LNCaP clone FGC (cell line): ENCODE data around the gene GOLGA3.
"Not testable (repeated sequence)": the region's sequence is repeated elsewhere in the genome, so short reads cannot be mapped to it uniquely, and the experiment has no call there.

Experiments
- DNase-seq: peaks from one replicate; pipeline ENCODE4 v3.0.0-alpha.2; 2011; ENCODE audit warnings: low read depth
- H3K4me3 ChIP-seq: 2 replicates; pipeline ENCODE4 v1.5.1; 2011; ENCODE audit warnings: mild to moderate bottlenecking, low read depth, low read length, control low read depth
- CTCF ChIP-seq: IDR thresholded peaks from 2 replicates; pipeline ENCODE4 v1.5.1; 2012; ENCODE audit warnings: mild to moderate bottlenecking; ENCODE audit not compliant: control insufficient read depth, insufficient read depth; ENCODE audit errors: extremely low read depth

Gene GOLGA3

GRCh38 chr12:132840536-132840935 lies 11.9 kb upstream of the GOLGA3 start:
- no peak overlapping the region for H3K4me3 ChIP-seq
- TF ChIP-seq CTCF = no peak
- DNase-seq = no peak

GRCh38 chr12:132839558-132840235 lies 11.0 kb upstream of the GOLGA3 start:
- TF ChIP-seq CTCF = no peak
- H3K4me3 ChIP-seq = no peak overlapping the region
- DNase-seq = no peak

GRCh38 chr12:132838410-132839080 lies 9.9 kb upstream of the GOLGA3 start:
- H3K4me3 ChIP-seq = no peak overlapping the region
- no peak for DNase-seq
- no peak for TF ChIP-seq CTCF

GRCh38 chr12:132837693-132838409 lies 9.2 kb upstream of the GOLGA3 start:
- DNase-seq = no peak
- no peak for TF ChIP-seq CTCF
- H3K4me3 ChIP-seq = no peak overlapping the region

GRCh38 chr12:132836795-132837331 lies 8.2 kb upstream of the GOLGA3 start:
- TF ChIP-seq CTCF = no peak
- DNase-seq = no peak
- H3K4me3 ChIP-seq = no peak overlapping the region

GRCh38 chr12:132836230-132836629 lies 7.6 kb upstream of the GOLGA3 start:
- not testable (repeated sequence) for DNase-seq, H3K4me3 ChIP-seq
